MM.1S (cell line): ENCODE measurements around the gene OR2G2.

ENCODE experiments used
- DNase-seq: peaks from one replicate; pipeline ENCODE4 v3.0.0-alpha.2; 2015
- H2AFZ ChIP-seq: fragments of 300-600 bp; sonication (generic); 2 replicates; pipeline ENCODE4 v1.6.0; 2016; ENCODE audit warnings: antibody characterized with exemption, low read length
- H3F3A ChIP-seq: fragments of 300-600 bp; sonication (generic); 2 replicates; pipeline ENCODE4 v1.6.1; 2016; ENCODE audit warnings: mild to moderate bottlenecking, antibody characterized with exemption, low read length, moderate library complexity, mixed read lengths; ENCODE audit not compliant: insufficient read depth
- H3K27ac ChIP-seq: fragments of 300-600 bp; sonication (generic); 2 replicates; pipeline ENCODE4 v1.5.1; 2016; ENCODE audit warnings: mild to moderate bottlenecking, low read length
- H3K27me3 ChIP-seq: fragments of 300-600 bp; sonication (generic); replicated peaks from 2 replicates; pipeline ENCODE4 v1.6.0; 2016; ENCODE audit warnings: low read length; ENCODE audit not compliant: insufficient read depth
- H3K36me3 ChIP-seq: fragments of 300-600 bp; sonication (generic); replicated peaks from 2 replicates; pipeline ENCODE4 v1.6.1; 2016; ENCODE audit warnings: mild to moderate bottlenecking, low read length, mixed read lengths; ENCODE audit not compliant: insufficient read depth
- H3K4me1 ChIP-seq: fragments of 300-600 bp; sonication (generic); 2 replicates; pipeline ENCODE4 v1.6.1; 2016; ENCODE audit warnings: low read length, mixed read lengths
- H3K4me2 ChIP-seq: fragments of 300-600 bp; sonication (generic); 2 replicates; pipeline ENCODE4 v1.6.0; 2016; ENCODE audit warnings: low read depth, low read length
- H3K4me3 ChIP-seq: fragments of 300-600 bp; sonication (generic); 2 replicates; pipeline ENCODE4 v1.5.1; 2016; ENCODE audit warnings: low read length, mixed read lengths
- H3K79me2 ChIP-seq: fragments of 300-600 bp; sonication (generic); 2 replicates; pipeline ENCODE4 v1.6.1; 2016; ENCODE audit warnings: mixed run types, low read length, mixed read lengths
- H3K9ac ChIP-seq: fragments of 300-600 bp; sonication (generic); 2 replicates; pipeline ENCODE4 v1.6.1; 2016; ENCODE audit warnings: low read length, mixed read lengths
- H3K9me2 ChIP-seq: fragments of 300-600 bp; sonication (generic); replicated peaks from 2 replicates; pipeline ENCODE4 v1.6.1; 2016; ENCODE audit warnings: mild to moderate bottlenecking, low read length, mixed read lengths; ENCODE audit not compliant: insufficient read depth
- H3K9me3 ChIP-seq: fragments of 300-600 bp; sonication (generic); replicated peaks from 2 replicates; pipeline ENCODE4 v1.6.1; 2016; ENCODE audit warnings: mild to moderate bottlenecking, low read length, mixed read lengths; ENCODE audit not compliant: insufficient read depth
- H4K20me1 ChIP-seq: fragments of 300-600 bp; sonication (generic); 2 replicates; pipeline ENCODE4 v1.6.1; 2016; ENCODE audit warnings: mild to moderate bottlenecking, low read length, moderate library complexity, mixed read lengths; ENCODE audit not compliant: insufficient read depth
- CTCF ChIP-seq: fragments of 300-600 bp; sonication (generic); IDR thresholded peaks from 2 replicates; pipeline ENCODE4 v1.5.1; 2016; ENCODE audit warnings: antibody characterized with exemption, low read length, mixed read lengths
- EZH2 ChIP-seq: fragments of 300-600 bp; sonication (generic); optimal IDR thresholded peaks from 2 replicates; pipeline ENCODE3; 2017; ENCODE audit warnings: low read depth, mild to moderate bottlenecking, antibody characterized with exemption, low read length, mixed read lengths
- EZH2phosphoT487 ChIP-seq: fragments of 300-600 bp; sonication (generic); IDR thresholded peaks from 2 replicates; pipeline ENCODE4 v1.6.1; 2018; ENCODE audit warnings: antibody characterized with exemption, low read length

OR2G2 gene, protein sequence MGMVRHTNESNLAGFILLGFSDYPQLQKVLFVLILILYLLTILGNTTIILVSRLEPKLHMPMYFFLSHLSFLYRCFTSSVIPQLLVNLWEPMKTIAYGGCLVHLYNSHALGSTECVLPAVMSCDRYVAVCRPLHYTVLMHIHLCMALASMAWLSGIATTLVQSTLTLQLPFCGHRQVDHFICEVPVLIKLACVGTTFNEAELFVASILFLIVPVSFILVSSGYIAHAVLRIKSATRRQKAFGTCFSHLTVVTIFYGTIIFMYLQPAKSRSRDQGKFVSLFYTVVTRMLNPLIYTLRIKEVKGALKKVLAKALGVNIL

DNA sequence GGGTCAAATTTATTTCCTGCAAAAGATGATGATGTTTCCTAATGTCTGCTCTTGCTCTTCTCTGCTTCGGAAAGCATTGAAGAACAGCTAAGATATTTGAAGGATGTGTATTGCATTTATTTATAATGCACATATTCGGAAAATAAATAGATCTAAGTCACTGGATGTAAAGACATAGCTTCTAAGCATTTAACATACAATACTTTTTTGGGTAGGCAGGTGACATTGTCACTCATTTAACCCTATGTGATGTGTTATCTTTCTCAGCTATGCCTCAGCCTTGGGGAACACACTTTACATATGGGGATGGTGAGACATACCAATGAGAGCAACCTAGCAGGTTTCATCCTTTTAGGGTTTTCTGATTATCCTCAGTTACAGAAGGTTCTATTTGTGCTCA lies at the start of gene OR2G2:
TSS of gene OR2G2 (plus strand) at position 301 of the 400 bp plus-strand sequence. CDS start at position 301, 0 bp downstream.
- Histone ChIP-seq H3F3A (no peaks in the 10 kb centered on the region), H4K20me1 (no peaks in the 10 kb centered on the region), H3K9me3 (no peaks in the 10 kb centered on the region), H3K36me3 (no peaks in the 10 kb centered on the region), H3K9ac (no peak within 1 kb of the TSS), H3K9me2 (no peaks in the 10 kb centered on the region), H3K27me3 (no peaks in the 10 kb centered on the region), H3K4me2 (no peak within 1 kb of the TSS), H3K79me2 (no peaks in the 10 kb centered on the region), H3K4me1 (no peaks in the 10 kb centered on the region), H3K4me3 (no peak within 1 kb of the TSS), H2AFZ (no peak within 1 kb of the TSS), H3K27ac (no peak within 1 kb of the TSS)
- no peak for TF ChIP-seq EZH2phosphoT487
- TF ChIP-seq CTCF = no peak
- TF ChIP-seq EZH2 = no peak
- DNase-seq = no peak

DNA sequence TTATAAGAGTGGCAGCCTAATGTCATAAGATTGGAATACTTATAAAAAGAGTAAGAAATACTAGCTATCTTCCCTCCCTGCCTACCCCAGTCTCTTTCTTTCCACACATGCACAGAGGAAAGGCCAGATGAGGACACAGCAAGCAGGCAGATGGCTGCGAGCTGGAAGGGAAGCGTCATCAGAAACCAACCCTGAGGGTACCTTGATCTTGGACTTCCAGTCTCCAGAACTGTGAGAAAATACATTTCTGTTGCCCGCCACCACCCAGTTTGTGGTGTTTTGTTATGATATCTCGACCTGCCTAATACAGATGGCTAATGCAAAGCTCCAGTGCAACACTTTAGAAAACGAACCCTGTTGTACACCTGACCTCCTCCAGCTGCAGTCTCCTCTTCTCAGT lies 49.6 kb upstream of the OR2G2 start:
- Histone ChIP-seq H3K4me3 (no peak overlapping the region), H3K9ac (no peak overlapping the region), H2AFZ (no peak overlapping the region), H3K9me2 (no peaks in the 10 kb centered on the region), H3F3A (no peaks in the 10 kb centered on the region), H3K27me3 (no peaks in the 10 kb centered on the region), H4K20me1 (no peaks in the 10 kb centered on the region), H3K36me3 (no peaks in the 10 kb centered on the region), H3K79me2 (no peaks in the 10 kb centered on the region), H3K9me3 (no peaks in the 10 kb centered on the region), H3K4me1 (no peaks in the 10 kb centered on the region), H3K27ac (no peak overlapping the region), H3K4me2 (no peak overlapping the region)
- no peak for DNase-seq
- TF ChIP-seq EZH2 (no peak), CTCF (no peak), EZH2phosphoT487 (no peak)

DNA sequence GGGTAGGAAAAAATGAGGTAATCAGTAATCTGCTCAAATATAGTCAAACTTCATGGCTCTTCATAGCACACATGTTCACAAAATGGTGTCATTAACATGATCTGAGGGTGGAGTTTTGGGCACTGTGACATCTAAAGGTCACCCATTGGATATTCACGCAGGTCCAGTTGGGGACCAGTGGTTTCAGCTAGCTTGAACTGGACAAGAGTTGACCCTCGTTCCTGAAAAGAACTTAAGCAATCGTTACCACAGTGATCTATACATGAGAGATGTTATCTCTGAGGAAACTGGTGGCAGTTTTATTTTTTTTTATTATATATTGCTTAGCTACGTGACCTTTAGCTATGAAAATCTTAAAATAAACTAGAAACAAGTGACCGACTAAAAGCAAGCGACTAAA lies 48.9 kb upstream of the OR2G2 start:
- H3K79me2 ChIP-seq = no peaks in the 10 kb centered on the region
- H3K4me2 ChIP-seq = no peak overlapping the region
- no peaks in the 10 kb centered on the region for H3K9me3 ChIP-seq
- no peaks in the 10 kb centered on the region for H3K27me3 ChIP-seq
- no peak overlapping the region for H3K9ac ChIP-seq
- no peak overlapping the region for H2AFZ ChIP-seq
- H3K4me1 ChIP-seq = no peaks in the 10 kb centered on the region
- H3K36me3 ChIP-seq = no peaks in the 10 kb centered on the region
- H4K20me1 ChIP-seq = no peaks in the 10 kb centered on the region
- no peak overlapping the region for H3K27ac ChIP-seq
- H3K9me2 ChIP-seq = no peaks in the 10 kb centered on the region
- TF ChIP-seq EZH2phosphoT487 = no peak
- TF ChIP-seq CTCF = no peak
- TF ChIP-seq EZH2 = no peak
- DNase-seq = no peak
- H3F3A ChIP-seq = no peaks in the 10 kb centered on the region
- H3K4me3 ChIP-seq = no peak overlapping the region
